NT2/D1 (cell line): ENCODE results near the gene TTF1.
A peak's percentile ranks its signal among the peaks of the same experiment; 100 is the strongest.

ENCODE experiments used
- DNase-seq: peaks from one replicate; pipeline ENCODE4 v3.0.0-alpha.2; 2011; ENCODE audit warnings: low read depth, low spot score
- H3K27me3 ChIP-seq: 2 replicates; pipeline ENCODE4 v1.6.0; 2011; ENCODE audit warnings: mild to moderate bottlenecking; ENCODE audit not compliant: insufficient read length, insufficient read depth
- H3K36me3 ChIP-seq: 2 replicates; pipeline ENCODE4 v1.6.1; 2011; ENCODE audit warnings: mild to moderate bottlenecking, low read length, mixed read lengths; ENCODE audit not compliant: insufficient read depth, insufficient read length
- H3K4me1 ChIP-seq: 2 replicates; pipeline ENCODE4 v1.5.1; 2011; ENCODE audit not compliant: insufficient read depth, insufficient read length
- H3K4me3 ChIP-seq: 2 replicates; pipeline ENCODE4 v1.5.1; 2011; ENCODE audit warnings: low read depth; ENCODE audit not compliant: insufficient read length
- H3K9ac ChIP-seq: 2 replicates; pipeline ENCODE4 v1.6.0; 2011; ENCODE audit warnings: low read depth; ENCODE audit not compliant: insufficient read length
- H3K9me3 ChIP-seq: 2 replicates; pipeline ENCODE4 v1.5.1; 2011; ENCODE audit warnings: mild to moderate bottlenecking, low read length; ENCODE audit not compliant: insufficient read depth
- SUZ12 ChIP-seq: IDR thresholded peaks from 2 replicates; pipeline ENCODE4 v1.6.1; 2011; ENCODE audit not compliant: insufficient read length, insufficient read depth; ENCODE audit errors: extremely low read depth
- YY1 ChIP-seq: IDR thresholded peaks from 2 replicates; pipeline ENCODE4 v1.6.1; 2011; ENCODE audit not compliant: insufficient read length, insufficient read depth
- ZNF274 ChIP-seq: IDR thresholded peaks from 2 replicates; pipeline ENCODE4 v1.6.1; 2011; ENCODE audit warnings: mild to moderate bottlenecking, low read depth, low read length

The TTF1 gene

GRCh38 chr9:132406554-132407122 is at the start of gene TTF1:
TTF1 (minus strand) TSS chr9:132406840; CDS start chr9:132402821, 4,019 bp downstream.
- peak; percentile 84 for DNase-seq
- peak within 1 kb of the TSS; percentile 78 for H3K4me3 ChIP-seq
- H3K36me3 ChIP-seq: peaks cover 19% of the 10 kb centered on the region
- H3K27me3 ChIP-seq: peaks cover 39% of the 10 kb centered on the region
- H3K4me1 ChIP-seq: peaks cover 6% of the 10 kb centered on the region
- peak within 1 kb of the TSS; percentile 81 for H3K9ac ChIP-seq
- no peaks in the 10 kb centered on the region for H3K9me3 ChIP-seq
- TF ChIP-seq SUZ12 (no peak), ZNF274 (no peak), YY1 (no peak)

GRCh38 chr9:132456241-132456640 is 49.6 kb upstream of the TTF1 start:
- H3K36me3 ChIP-seq: no peaks in the 10 kb centered on the region
- H3K9me3 ChIP-seq: no peaks in the 10 kb centered on the region
- no peaks in the 10 kb centered on the region for H3K27me3 ChIP-seq
- no peak for DNase-seq
- no peak overlapping the region for H3K9ac ChIP-seq
- H3K4me3 ChIP-seq: no peak overlapping the region
- H3K4me1 ChIP-seq: no peaks in the 10 kb centered on the region
- TF ChIP-seq ZNF274 (no peak), YY1 (no peak), SUZ12 (no peak)

GRCh38 chr9:132451276-132451675 is 44.6 kb upstream of the TTF1 start:
- Histone ChIP-seq H3K36me3 (no peaks in the 10 kb centered on the region), H3K4me1 (no peaks in the 10 kb centered on the region), H3K4me3 (no peak overlapping the region), H3K9ac (no peak overlapping the region), H3K9me3 (no peaks in the 10 kb centered on the region), H3K27me3 (peaks cover 8% of the 10 kb centered on the region)
- no peak for DNase-seq
- TF ChIP-seq SUZ12 (no peak), YY1 (no peak), ZNF274 (no peak)

- peaks cover 8% of the 10 kb centered on the region for H3K27me3 ChIP-seq
- DNase-seq: no peak
- H3K4me1 ChIP-seq: no peaks in the 10 kb centered on the region
- no peaks in the 10 kb centered on the region for H3K36me3 ChIP-seq
- H3K9ac ChIP-seq: no peak overlapping the region
- no peak overlapping the region for H3K4me3 ChIP-seq
- no peaks in the 10 kb centered on the region for H3K9me3 ChIP-seq
- TF ChIP-seq SUZ12 (no peak), ZNF274 (no peak), YY1 (no peak)
Measured at GRCh38 chr9:132447902-132448301, 41.3 kb upstream of the TTF1 start.

- Histone ChIP-seq H3K27me3 (peaks cover 8% of the 10 kb centered on the region), H3K36me3 (no peaks in the 10 kb centered on the region), H3K9me3 (no peaks in the 10 kb centered on the region), H3K4me1 (no peaks in the 10 kb centered on the region), H3K4me3 (no peak overlapping the region), H3K9ac (no peak overlapping the region)
- TF ChIP-seq YY1: no peak
- DNase-seq: no peak
Measured at GRCh38 chr9:132447346-132447745, 40.7 kb upstream of the TTF1 start.

- DNase-seq: no peak
- no peaks in the 10 kb centered on the region for H3K9me3 ChIP-seq
- no peak for TF ChIP-seq SUZ12
- TF ChIP-seq YY1: no peak
- TF ChIP-seq ZNF274: no peak
- H3K4me1 ChIP-seq: no peaks in the 10 kb centered on the region
- H3K36me3 ChIP-seq: no peaks in the 10 kb centered on the region
- peaks cover 8% of the 10 kb centered on the region for H3K27me3 ChIP-seq
- H3K4me3 ChIP-seq: no peak overlapping the region
- no peak overlapping the region for H3K9ac ChIP-seq
Measured at GRCh38 chr9:132446887-132447286, 40.2 kb upstream of the TTF1 start.

GRCh38 chr9:132443951-132444607 is 37.4 kb upstream of the TTF1 start:
- no peaks in the 10 kb centered on the region for H3K9me3 ChIP-seq
- H3K4me3 ChIP-seq: no peak overlapping the region
- no peaks in the 10 kb centered on the region for H3K36me3 ChIP-seq
- no peak for DNase-seq
- no peak overlapping the region for H3K9ac ChIP-seq
- peaks cover 9% of the 10 kb centered on the region for H3K4me1 ChIP-seq
- H3K27me3 ChIP-seq: peaks cover 8% of the 10 kb centered on the region
- no peak for TF ChIP-seq SUZ12
- no peak for TF ChIP-seq YY1
- TF ChIP-seq ZNF274: no peak
